CD14-positive monocyte (primary cell): ENCODE measurements around the gene CHMP4B. TPM values are rescaled to one million over a fixed set of nuclear protein-coding genes. Genes with fewer than 3 reads are reported as not detected.

Source experiments
- DNase-seq, 3 donors: peaks; one replicate each; pipeline ENCODE4 v3.0.0-alpha.2; 2011 to 2022
- H2AFZ ChIP-seq: 2 replicates; pipeline ENCODE4 v1.6.0; 2012; ENCODE audit warnings: mild to moderate bottlenecking, low read depth, low read length, inconsistent platforms; ENCODE audit not compliant: insufficient read depth, poor library complexity, severe bottlenecking
- H3K27ac ChIP-seq, 2 donors: 1 replicate in 1 of 2; 2 replicates in 1 of 2; pipeline ENCODE4 v1.5.1; 2012 to 2013; ENCODE audit warnings: low read length in 2 of 2, control low read depth in 1 of 2, inconsistent platforms in 1 of 2, low read depth in 1 of 2, mild to moderate bottlenecking in 1 of 2
- H3K27me3 ChIP-seq, 2 donors: one replicate each; pipeline versions ENCODE4 v1.6.0 to v1.6.1; 2011 to 2013; ENCODE audit warnings: low read length in 2 of 2; ENCODE audit not compliant: control insufficient read depth in 2 of 2, insufficient read depth in 2 of 2
- H3K36me3 ChIP-seq, 2 donors: replicated peaks in 1 of 2; 1 replicate in 1 of 2; 2 replicates in 1 of 2; pipeline versions ENCODE4 v1.5.1 to v1.6.1; 2012 to 2013; ENCODE audit warnings: low read length in 2 of 2, control low read depth in 1 of 2, inconsistent platforms in 1 of 2, mild to moderate bottlenecking in 1 of 2; ENCODE audit not compliant: insufficient read depth in 2 of 2, control insufficient read depth in 1 of 2
- H3K4me1 ChIP-seq, 2 donors: 1 replicate in 1 of 2; 2 replicates in 1 of 2; pipeline versions ENCODE4 v1.5.1 to v1.6.1; 2012 to 2013; ENCODE audit warnings: low read length in 2 of 2, control low read depth in 1 of 2, inconsistent platforms in 1 of 2, mild to moderate bottlenecking in 1 of 2, moderate library complexity in 1 of 2; ENCODE audit not compliant: insufficient read depth in 2 of 2, control insufficient read depth in 1 of 2
- H3K4me2 ChIP-seq: replicated peaks from 2 replicates; pipeline ENCODE3; 2012; ENCODE audit warnings: low read length, moderate library complexity, mild to moderate bottlenecking; ENCODE audit not compliant: poor library complexity, severe bottlenecking; ENCODE audit errors: extremely low read depth
- H3K4me3 ChIP-seq, 3 experiments: fragments of 200-600 bp in 1 of 3; sonication (generic) in 1 of 3; replicated peaks in 1 of 3; 1 replicate in 2 of 3; 2 replicates in 1 of 3; pipeline ENCODE4 v1.5.1; 2011 to 2013; ENCODE audit warnings: low read length in 3 of 3, mild to moderate bottlenecking in 3 of 3, control low read depth in 2 of 3, low read depth in 2 of 3, inconsistent platforms in 1 of 3, moderate library complexity in 1 of 3
- H3K79me2 ChIP-seq: 2 replicates; pipeline ENCODE4 v1.6.0; 2012; ENCODE audit warnings: mild to moderate bottlenecking, control low read depth, inconsistent platforms, low read length, moderate library complexity; ENCODE audit not compliant: insufficient read depth
- H3K9ac ChIP-seq: 2 replicates; pipeline ENCODE4 v1.6.0; 2017; ENCODE audit warnings: low read length, mild to moderate bottlenecking; ENCODE audit not compliant: insufficient read depth, poor library complexity, severe bottlenecking
- H3K9me3 ChIP-seq, 2 donors: replicated peaks in 1 of 2; 1 replicate in 1 of 2; 2 replicates in 1 of 2; pipeline versions ENCODE4 v1.5.1 to v1.6.1; 2012 to 2013; ENCODE audit warnings: low read length in 2 of 2, control low read depth in 1 of 2; ENCODE audit not compliant: control insufficient read depth in 1 of 2, insufficient read depth in 1 of 2
- H4K20me1 ChIP-seq: 2 replicates; pipeline ENCODE4 v1.6.0; 2012; ENCODE audit warnings: mild to moderate bottlenecking, low read length, control low read depth, moderate library complexity; ENCODE audit not compliant: insufficient read depth
- H3K27ac Mint-ChIP-seq, 7 donors: one replicate each; pipeline ENCODE4 v1.8.0; 2020; ENCODE audit warnings: mild to moderate bottlenecking in 7 of 7, mixed read lengths in 7 of 7, moderate library complexity in 6 of 7, inconsistent platforms in 2 of 7
- H3K27me3 Mint-ChIP-seq, 3 donors: one replicate each; pipeline ENCODE4 v1.8.0; 2021 to 2022; ENCODE audit warnings: low read depth in 3 of 3, mild to moderate bottlenecking in 3 of 3, mixed read lengths in 3 of 3, moderate library complexity in 3 of 3, inconsistent platforms in 1 of 3
- H3K36me3 Mint-ChIP-seq, 2 donors: one replicate each; pipeline ENCODE4 v1.8.0; 2020; ENCODE audit warnings: mixed read lengths in 2 of 2, inconsistent platforms in 1 of 2, mild to moderate bottlenecking in 1 of 2
- H3K4me1 Mint-ChIP-seq: one replicate; pipeline ENCODE4 v1.8.0; 2020; ENCODE audit warnings: mild to moderate bottlenecking, mixed read lengths
- H3K4me3 Mint-ChIP-seq, 2 donors: one replicate each; pipeline ENCODE4 v1.8.0; 2020; ENCODE audit warnings: mild to moderate bottlenecking in 2 of 2, mixed read lengths in 2 of 2, moderate library complexity in 1 of 2
- H3K9me3 Mint-ChIP-seq, 7 donors: one replicate each; pipeline ENCODE4 v1.8.0; 2020 to 2022; ENCODE audit warnings: mixed read lengths in 7 of 7, mild to moderate bottlenecking in 6 of 7, moderate library complexity in 6 of 7, inconsistent platforms in 2 of 7
- CTCF ChIP-seq: fragments of 200-600 bp; IDR thresholded peaks from one replicate; pipeline ENCODE4 v1.8.0; 2022; ENCODE audit warnings: antibody characterized with exemption, mild to moderate bottlenecking
- WGBS: methylation state at CpG from one replicate; pipeline ENCODE4 v1.1.5; 2013; ENCODE audit warnings: missing lambda C conversion rate; ENCODE audit not compliant: insufficient coverage; 5-methylcytosine and 5-hydroxymethylcytosine counted together
- intact Hi-C, 2 donors: fragments of 100-400 bp; cut with micrococcal nuclease; formaldehyde crosslinking; loops; one replicate each; pipeline versions ENCODE4 v1.15.0 to v1.15.1; 2023
- polyA plus RNA-seq, 3 donors: library from polyadenylated mRNA; depleted of rRNA in 1 of 3; unstranded in 2 of 3; stranded (reverse) in 1 of 3; fragments of 300-500 nt in 2 of 3; fragments of >200 nt in 1 of 3; fragmentation: Illumina TruSeq in 2 of 3; gene quantifications; 1 replicate in 2 of 3; 2 replicates in 1 of 3; pipeline ENCODE4 v1.2.3, GENCODE V29; 2012 to 2021

Gene CHMP4B
- polyA plus RNA-seq, 3 donors, result 7.1 to 181 (median 10.0) TPM

GRCh38 chr20:33812152-33812849 lies 1.2 kb downstream of the CHMP4B start:
- 0% methylated on average over 9 of the region's 14 CpGs for WGBS
- Histone ChIP-seq H3K4me3 (peak overlapping the region; percentile 82 to 90 (median 90)), H3K36me3 (peaks cover 10 to 31% of the 10 kb centered on the region in 2 donors), H3K27me3 (no peaks in the 10 kb centered on the region), H4K20me1 (peaks cover 56% of the 10 kb centered on the region), H3K9ac (peak overlapping the region; percentile 99), H3K9me3 (no peaks in the 10 kb centered on the region), H3K79me2 (peaks cover 67% of the 10 kb centered on the region), H2AFZ (no peak overlapping the region), H3K4me1 (peaks cover 52 to 60% of the 10 kb centered on the region in 2 donors), H3K27ac (peak overlapping the region; percentile 100), H3K4me2 (peak overlapping the region; percentile 85)
- TF ChIP-seq CTCF, result no peak
- Mint-ChIP-seq H3K4me3 (peak overlapping the region; percentile 96 to 98), H3K4me1 (peaks cover 64% of the 10 kb centered on the region), H3K36me3 (peaks cover 22 to 36% of the 10 kb centered on the region in 2 donors), H3K27ac (peak overlapping the region; percentile 100), H3K27me3 (peaks cover 0 to 2% (median 0%) of the 10 kb centered on the region in 3 donors), H3K9me3 (peaks cover 0 to 2% (median 0%) of the 10 kb centered on the region in 7 donors)
- intact Hi-C loops, result loop anchor here in 1 of 2 donors (5.0 kb wide), 2 partner anchors 80 to 300 kb away; partner anchors contain the start of genes EIF2S2 and ZNF341
- DNase-seq, result peak; percentile 96 to 99 (median 98)

- Histone ChIP-seq H2AFZ (no peak overlapping the region), H3K4me1 (peaks cover 52 to 59% of the 10 kb centered on the region in 2 donors), H3K27me3 (no peaks in the 10 kb centered on the region), H3K9ac (peak overlapping the region; percentile 99), H3K4me3 (peak overlapping the region; percentile 82 to 90 (median 90)), H3K4me2 (peak overlapping the region; percentile 85), H3K36me3 (peaks cover 11 to 36% of the 10 kb centered on the region in 2 donors), H3K79me2 (peaks cover 73% of the 10 kb centered on the region), H4K20me1 (peaks cover 62% of the 10 kb centered on the region), H3K9me3 (no peaks in the 10 kb centered on the region), H3K27ac (peak overlapping the region; percentile 100)
- intact Hi-C loops, result loop anchor here in 1 of 2 donors (5.0 kb wide), 2 partner anchors 81 to 299 kb away; partner anchors contain the start of genes EIF2S2 and ZNF341
- Mint-ChIP-seq H3K27me3 (peaks cover 0 to 2% (median 0%) of the 10 kb centered on the region in 3 donors), H3K4me3 (peak overlapping the region; percentile 96 to 98), H3K9me3 (peaks cover 0 to 2% (median 0%) of the 10 kb centered on the region in 7 donors), H3K36me3 (peaks cover 22 to 43% of the 10 kb centered on the region in 2 donors), H3K27ac (peak overlapping the region; percentile 100), H3K4me1 (peaks cover 71% of the 10 kb centered on the region)
- TF ChIP-seq CTCF, result no peak
- 49% methylated on average over 10 of the region's 10 CpGs for WGBS
- peak in 2 of 3 donors; percentile 48 to 52 for DNase-seq
Measured at GRCh38 chr20:33812908-33813462, 1.8 kb downstream of the CHMP4B start.
